Nephron progenitor cell (in vitro differentiated cells): ENCODE results near the gene CSTPP1.

Experiments used
- DNase-seq: peaks from one replicate; pipeline ENCODE4 v3.0.0; 2021
- H3K27ac Mint-ChIP-seq: 2 replicates; pipeline ENCODE4 v1.8.0; 2021; ENCODE audit warnings: mild to moderate bottlenecking, moderate library complexity, mixed read lengths
- H3K27me3 Mint-ChIP-seq: 2 replicates; pipeline ENCODE4 v1.8.0; 2021; ENCODE audit warnings: mild to moderate bottlenecking, low read depth, mixed read lengths; ENCODE audit not compliant: poor library complexity
- H3K36me3 Mint-ChIP-seq: 2 replicates; pipeline ENCODE4 v1.8.0; 2021; ENCODE audit warnings: low read depth, mixed read lengths
- H3K4me1 Mint-ChIP-seq: 2 replicates; pipeline ENCODE4 v1.8.0; 2021; ENCODE audit warnings: mixed read lengths
- H3K4me3 Mint-ChIP-seq: 2 replicates; pipeline ENCODE4 v1.8.0; 2021; ENCODE audit warnings: mild to moderate bottlenecking, moderate library complexity, mixed read lengths
- H3K9me3 Mint-ChIP-seq: 2 replicates; pipeline ENCODE4 v1.8.0; 2021; ENCODE audit warnings: mild to moderate bottlenecking, moderate library complexity, mixed read lengths
- CTCF ChIP-seq: fragments of 200-600 bp; sonication (generic); IDR thresholded peaks from 2 replicates; pipeline ENCODE4 v1.5.0; 2021; ENCODE audit warnings: antibody characterized with exemption

The CSTPP1 gene

GRCh38 chr11:47182380-47182779 is 245.8 kb downstream of the CSTPP1 start:
- peaks cover 35% of the 10 kb centered on the region for H3K4me1 Mint-ChIP-seq
- H3K27ac Mint-ChIP-seq: no peak overlapping the region
- no peak for TF ChIP-seq CTCF
- H3K9me3 Mint-ChIP-seq: no peaks in the 10 kb centered on the region
- peaks cover 18% of the 10 kb centered on the region for H3K27me3 Mint-ChIP-seq
- DNase-seq: no peak
- no peak overlapping the region for H3K4me3 Mint-ChIP-seq
- H3K36me3 Mint-ChIP-seq: peaks cover 5% of the 10 kb centered on the region

- no peak for DNase-seq
- Mint-ChIP-seq H3K4me3 (no peak overlapping the region), H3K27ac (peak overlapping the region; percentile 36)
Measured at GRCh38 chr11:47183031-47183856, 246.7 kb downstream of the CSTPP1 start.

GRCh38 chr11:47183969-47184368 is 247.4 kb downstream of the CSTPP1 start:
- no peak overlapping the region for H3K27ac Mint-ChIP-seq
- peaks cover 5% of the 10 kb centered on the region for H3K36me3 Mint-ChIP-seq
- H3K4me3 Mint-ChIP-seq: peak overlapping the region; percentile 78
- peaks cover 31% of the 10 kb centered on the region for H3K27me3 Mint-ChIP-seq
- H3K9me3 Mint-ChIP-seq: no peaks in the 10 kb centered on the region
- TF ChIP-seq CTCF: no peak
- H3K4me1 Mint-ChIP-seq: peaks cover 38% of the 10 kb centered on the region
- DNase-seq: no peak

More at GRCh38 chr11:47183031-47183856, 246.7 kb downstream of the CSTPP1 start:
- H3K9me3 Mint-ChIP-seq: no peaks in the 10 kb centered on the region
- H3K4me1 Mint-ChIP-seq: peaks cover 36% of the 10 kb centered on the region
- TF ChIP-seq CTCF: no peak
- H3K27me3 Mint-ChIP-seq: peaks cover 23% of the 10 kb centered on the region
- H3K36me3 Mint-ChIP-seq: peaks cover 5% of the 10 kb centered on the region

- Mint-ChIP-seq H3K4me3 (peak overlapping the region; percentile 78), H3K9me3 (no peaks in the 10 kb centered on the region)
Measured at GRCh38 chr11:47184711-47185304, 248.2 kb downstream of the CSTPP1 start.

GRCh38 chr11:47185305-47186075 is 248.9 kb downstream of the CSTPP1 start:
- no peak for TF ChIP-seq CTCF
- Mint-ChIP-seq H3K4me3 (peak overlapping the region; percentile 78), H3K9me3 (no peaks in the 10 kb centered on the region), H3K4me1 (peaks cover 30% of the 10 kb centered on the region), H3K27me3 (peaks cover 42% of the 10 kb centered on the region), H3K36me3 (no peaks in the 10 kb centered on the region), H3K27ac (peak overlapping the region; percentile 48)
- DNase-seq: peak; percentile 66

More at GRCh38 chr11:47184711-47185304, 248.2 kb downstream of the CSTPP1 start:
- DNase-seq: peak; percentile 28
- H3K4me1 Mint-ChIP-seq: peaks cover 30% of the 10 kb centered on the region
- TF ChIP-seq CTCF: no peak
- no peak overlapping the region for H3K27ac Mint-ChIP-seq
- H3K27me3 Mint-ChIP-seq: peaks cover 38% of the 10 kb centered on the region
- H3K36me3 Mint-ChIP-seq: peaks cover under 1% of the 10 kb centered on the region
